Mesenteric fat pad (tissue), 1 donor: Measurements from ENCODE around the gene DHCR24. TPM values are rescaled to one million over a fixed set of nuclear protein-coding genes. Genes with fewer than 3 reads are reported as not detected.

Source experiments
- DNase-seq: peaks from one replicate; pipeline ENCODE4 v3.0.0-alpha.2; 2020; ENCODE audit warnings: low spot score
- total RNA-seq: library from RNA; stranded (reverse); fragmentation: NEBNext Ultra II Directional; extraction: Animal tissue kit (Norgen Biotek cat#: 25700); gene quantifications from one replicate; pipeline ENCODE4 v1.2.1, GENCODE V29; 2021
- donor health status: DM: yes; HTN: yes; CAD: no.

DHCR24 gene
- total RNA-seq, 1 donor from 2014 or later: 115 TPM

DNA sequence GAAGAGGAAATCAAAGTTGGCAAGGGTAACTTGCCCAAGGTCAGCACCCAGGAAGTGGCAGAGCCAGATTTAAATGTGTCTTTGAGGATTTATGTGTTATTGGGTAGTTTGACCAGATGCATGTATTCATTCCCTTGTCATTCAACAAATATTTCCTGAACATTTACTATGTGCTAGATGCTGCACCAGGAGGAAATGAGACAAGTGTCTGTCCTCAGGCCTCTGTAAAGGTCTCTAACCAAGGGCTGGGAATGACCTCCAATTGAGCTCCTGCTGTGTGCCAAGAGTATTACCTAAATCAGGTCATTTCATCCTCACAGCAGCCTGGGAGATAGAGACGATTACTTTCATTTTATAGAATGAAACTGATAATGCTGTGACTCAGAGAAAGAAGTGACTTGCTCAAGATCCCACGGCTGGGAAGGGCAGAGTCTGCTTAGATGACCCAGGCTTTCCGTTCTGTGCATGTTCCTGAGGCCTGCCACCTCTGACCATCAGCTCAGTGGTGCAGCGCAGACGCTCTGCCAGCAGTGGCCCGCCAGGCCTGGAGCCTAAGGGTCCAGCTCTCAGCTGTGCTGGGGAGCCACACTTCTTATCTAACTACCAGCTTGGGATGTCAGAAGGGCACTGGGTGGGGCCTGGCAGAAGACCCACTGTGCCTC lies 82.4 kb downstream of the DHCR24 start:
- DNase-seq: peak; percentile 41

- peak; percentile 88 for DNase-seq
Observed at GRCh38 chr1:54803761-54804470, 83.1 kb downstream of the DHCR24 start.

DNA sequence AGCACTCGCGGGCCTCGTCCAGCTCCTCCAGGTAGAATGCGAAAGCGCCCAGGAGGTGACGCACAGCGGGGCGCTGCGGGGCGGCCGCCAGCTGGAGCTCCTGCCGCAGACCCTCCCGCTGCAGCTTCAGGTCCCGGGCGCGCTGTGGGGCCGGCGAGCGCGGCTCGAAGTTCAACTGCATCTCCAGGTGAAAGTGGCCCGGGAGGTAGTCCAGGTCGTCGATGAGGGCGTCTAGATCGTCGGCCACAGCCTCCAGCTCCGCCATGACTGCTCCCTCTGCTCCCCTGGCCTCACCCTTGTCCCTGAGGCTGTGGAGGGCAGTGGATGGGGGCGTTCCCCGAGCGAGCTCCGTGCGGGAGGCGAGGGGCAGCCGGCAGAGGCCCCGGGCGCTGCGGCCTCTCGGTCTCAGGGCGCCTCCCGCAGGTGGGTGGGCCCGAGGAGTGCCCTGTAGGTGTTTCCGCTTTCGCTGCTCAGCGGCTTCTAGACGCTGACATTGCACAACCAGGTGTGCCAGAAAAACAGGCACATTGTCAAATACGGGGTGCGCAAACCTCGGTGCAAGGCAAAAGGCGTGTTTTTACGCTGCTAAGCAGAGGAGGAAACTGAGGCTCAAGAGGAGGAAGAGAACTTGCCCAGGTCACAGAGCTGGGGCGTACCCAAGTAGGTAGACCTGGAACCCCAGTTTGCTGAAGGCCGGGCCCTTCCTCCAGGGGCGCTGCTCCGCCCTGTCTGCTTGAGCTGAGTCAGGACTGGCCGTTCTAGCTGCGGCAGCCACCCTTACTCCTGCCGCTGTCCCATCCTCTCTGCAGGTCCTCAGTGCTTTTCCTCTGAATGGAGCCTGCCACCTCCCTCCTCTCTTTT lies 85.9 kb downstream of the DHCR24 start, which contains the start of gene TTC22:
Gene TTC22 (minus strand): TSS at position 425 of the 861 bp plus-strand sequence. CDS start 160 bp downstream, at position 265.
- DNase-seq: peak; percentile 84

DNA sequence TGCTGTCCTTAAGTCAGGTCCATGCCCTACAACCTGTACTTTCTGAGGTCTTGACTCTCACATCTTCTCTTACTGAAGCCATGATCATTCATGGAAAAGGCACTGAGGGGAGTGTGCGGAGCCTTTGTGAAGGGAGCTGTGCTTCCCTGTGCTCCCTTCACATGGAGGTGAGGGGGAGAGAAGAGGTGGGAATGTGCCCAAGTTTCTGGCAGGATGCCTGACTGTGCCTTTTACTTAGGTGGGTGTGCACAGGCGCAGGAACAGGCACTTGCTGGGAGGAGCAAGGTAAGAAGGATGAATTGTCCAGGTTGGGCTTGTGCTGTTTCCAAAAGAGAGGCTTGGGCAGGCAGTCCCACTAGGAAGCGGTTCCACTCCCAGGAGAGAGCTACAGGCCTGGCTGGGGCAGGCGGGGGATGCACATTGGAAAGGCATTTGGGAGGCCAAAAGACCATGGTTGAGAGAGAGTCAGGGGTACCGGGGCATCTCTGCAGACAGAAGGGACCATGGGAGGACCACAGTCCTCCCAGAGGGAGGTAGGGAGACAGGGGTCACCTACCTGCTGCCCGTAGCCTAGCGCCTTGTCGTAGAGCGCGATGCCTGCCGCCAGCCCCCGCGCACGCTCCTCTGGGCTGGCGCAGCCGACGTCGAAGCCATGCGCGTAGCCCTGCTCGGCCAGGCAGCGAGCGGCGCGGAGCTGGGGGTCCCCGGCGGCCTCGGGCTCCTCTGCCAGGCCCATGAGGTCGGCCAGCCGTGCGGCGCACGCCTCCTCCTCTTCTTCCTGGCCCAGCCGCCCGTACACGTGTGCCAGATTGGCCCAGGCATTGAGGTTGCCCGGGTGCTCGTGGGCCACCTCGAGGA lies 86.7 kb downstream of the DHCR24 start:
- DNase-seq: peak; percentile 69

Other genes starting within 250 kb of the DHCR24 start
- 2.4 TPM for gene MROH7, start 245.4 kb downstream of the DHCR24 start, total RNA-seq
- gene TTC4, start 171.3 kb downstream of the DHCR24 start, total RNA-seq: 18.1 TPM
- gene PARS2, start 122.7 kb downstream of the DHCR24 start, total RNA-seq: 1.9 TPM
- gene TTC22, start 85.9 kb downstream of the DHCR24 start, total RNA-seq: not detected
- gene TMEM61, start 93.4 kb upstream of the DHCR24 start, total RNA-seq: not detected
- not detected for gene BSND, start 111.7 kb upstream of the DHCR24 start, total RNA-seq
- 0.26 TPM for gene PCSK9, start 152.4 kb upstream of the DHCR24 start, total RNA-seq